Measurements from ENCODE around the gene PCDHGA11.
"Not testable (repeated sequence)": the region's sequence is repeated elsewhere in the genome, so short reads cannot be mapped to it uniquely, and the experiment has no call there.

The PCDHGA11 gene

DNA sequence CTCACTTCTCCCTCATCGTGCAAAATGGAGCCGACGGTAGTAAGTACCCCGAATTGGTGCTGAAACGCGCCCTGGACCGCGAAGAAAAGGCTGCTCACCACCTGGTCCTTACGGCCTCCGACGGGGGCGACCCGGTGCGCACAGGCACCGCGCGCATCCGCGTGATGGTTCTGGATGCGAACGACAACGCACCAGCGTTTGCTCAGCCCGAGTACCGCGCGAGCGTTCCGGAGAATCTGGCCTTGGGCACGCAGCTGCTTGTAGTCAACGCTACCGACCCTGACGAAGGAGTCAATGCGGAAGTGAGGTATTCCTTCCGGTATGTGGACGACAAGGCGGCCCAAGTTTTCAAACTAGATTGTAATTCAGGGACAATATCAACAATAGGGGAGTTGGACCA is 10.4 kb downstream of the PCDHGA11 start:
- peak overlapping the region; percentile 60 for H3K4me3 ChIP-seq (ENCODE audit: low read depth, low read length)
- TF ChIP-seq, protein P1, sequence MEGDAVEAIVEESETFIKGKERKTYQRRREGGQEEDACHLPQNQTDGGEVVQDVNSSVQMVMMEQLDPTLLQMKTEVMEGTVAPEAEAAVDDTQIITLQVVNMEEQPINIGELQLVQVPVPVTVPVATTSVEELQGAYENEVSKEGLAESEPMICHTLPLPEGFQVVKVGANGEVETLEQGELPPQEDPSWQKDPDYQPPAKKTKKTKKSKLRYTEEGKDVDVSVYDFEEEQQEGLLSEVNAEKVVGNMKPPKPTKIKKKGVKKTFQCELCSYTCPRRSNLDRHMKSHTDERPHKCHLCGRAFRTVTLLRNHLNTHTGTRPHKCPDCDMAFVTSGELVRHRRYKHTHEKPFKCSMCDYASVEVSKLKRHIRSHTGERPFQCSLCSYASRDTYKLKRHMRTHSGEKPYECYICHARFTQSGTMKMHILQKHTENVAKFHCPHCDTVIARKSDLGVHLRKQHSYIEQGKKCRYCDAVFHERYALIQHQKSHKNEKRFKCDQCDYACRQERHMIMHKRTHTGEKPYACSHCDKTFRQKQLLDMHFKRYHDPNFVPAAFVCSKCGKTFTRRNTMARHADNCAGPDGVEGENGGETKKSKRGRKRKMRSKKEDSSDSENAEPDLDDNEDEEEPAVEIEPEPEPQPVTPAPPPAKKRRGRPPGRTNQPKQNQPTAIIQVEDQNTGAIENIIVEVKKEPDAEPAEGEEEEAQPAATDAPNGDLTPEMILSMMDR (IDR thresholded peaks at IDR 0.05; ENCODE audit: borderline replicate concordance, insufficient read depth, low read depth, low read length): no peak

DNA sequence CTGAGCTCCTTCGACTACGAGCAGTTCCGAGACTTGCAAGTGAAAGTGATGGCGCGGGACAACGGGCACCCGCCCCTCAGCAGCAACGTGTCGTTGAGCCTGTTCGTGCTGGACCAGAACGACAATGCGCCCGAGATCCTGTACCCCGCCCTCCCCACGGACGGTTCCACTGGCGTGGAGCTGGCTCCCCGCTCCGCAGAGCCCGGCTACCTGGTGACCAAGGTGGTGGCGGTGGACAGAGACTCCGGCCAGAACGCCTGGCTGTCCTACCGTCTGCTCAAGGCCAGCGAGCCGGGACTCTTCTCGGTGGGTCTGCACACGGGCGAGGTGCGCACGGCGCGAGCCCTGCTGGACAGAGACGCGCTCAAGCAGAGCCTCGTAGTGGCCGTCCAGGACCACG is 11.5 kb downstream of the PCDHGA11 start:
- not testable (repeated sequence) for H3K4me3 ChIP-seq (ENCODE audit: low read depth, low read length)

DNA sequence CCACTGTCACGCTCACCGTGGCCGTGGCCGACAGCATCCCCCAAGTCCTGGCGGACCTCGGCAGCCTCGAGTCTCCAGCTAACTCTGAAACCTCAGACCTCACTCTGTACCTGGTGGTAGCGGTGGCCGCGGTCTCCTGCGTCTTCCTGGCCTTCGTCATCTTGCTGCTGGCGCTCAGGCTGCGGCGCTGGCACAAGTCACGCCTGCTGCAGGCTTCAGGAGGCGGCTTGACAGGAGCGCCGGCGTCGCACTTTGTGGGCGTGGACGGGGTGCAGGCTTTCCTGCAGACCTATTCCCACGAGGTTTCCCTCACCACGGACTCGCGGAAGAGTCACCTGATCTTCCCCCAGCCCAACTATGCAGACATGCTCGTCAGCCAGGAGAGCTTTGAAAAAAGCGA is 11.9 kb downstream of the PCDHGA11 start:
- not testable (repeated sequence) for H3K4me3 ChIP-seq (ENCODE audit: low read depth, low read length)

DNA sequence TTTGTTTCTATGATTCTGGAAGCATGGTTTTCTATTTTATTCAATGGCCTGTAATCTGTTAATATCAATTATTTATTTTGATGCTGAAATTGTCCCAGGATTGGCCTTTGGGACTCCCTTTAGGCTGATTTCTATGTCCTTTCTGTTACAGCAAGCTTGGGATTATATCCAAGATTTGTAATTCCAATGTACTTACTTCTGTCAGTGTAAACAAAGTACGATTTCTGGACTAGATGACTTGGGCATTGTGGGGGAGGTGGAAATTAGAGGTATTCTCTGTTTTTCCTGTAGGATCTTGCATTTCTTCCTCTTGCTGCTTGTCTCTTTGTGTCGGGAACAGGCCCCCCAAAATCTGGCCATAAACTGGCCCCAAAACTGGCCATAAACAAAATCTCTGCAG is 13.2 kb downstream of the PCDHGA11 start:
- H3K4me3 ChIP-seq (ENCODE audit: low read depth, low read length): no peak overlapping the region
- TF ChIP-seq, protein P1 (IDR thresholded peaks at IDR 0.05; ENCODE audit: borderline replicate concordance, insufficient read depth, low read depth, low read length): no peak

DNA sequence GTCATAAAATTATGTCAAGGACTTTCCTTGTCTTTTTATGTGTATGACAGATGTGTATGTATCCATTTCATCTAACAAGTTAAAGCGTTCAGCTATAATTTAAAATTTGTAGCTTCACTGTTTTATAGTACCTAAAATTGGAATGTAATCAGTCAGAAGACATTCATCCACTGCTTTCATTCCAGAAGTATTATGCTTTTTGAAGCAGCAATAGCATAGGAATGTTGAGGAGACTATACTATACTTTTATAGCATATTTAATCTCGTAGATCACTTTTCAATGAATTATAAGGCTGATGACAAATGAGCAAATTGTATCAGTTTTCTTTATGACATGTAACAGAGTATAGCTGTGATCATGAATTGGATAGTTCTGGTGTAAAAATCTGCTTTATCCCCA is 16.4 kb downstream of the PCDHGA11 start:
- TF ChIP-seq, protein P1 (IDR thresholded peaks at IDR 0.05; ENCODE audit: borderline replicate concordance, insufficient read depth, low read depth, low read length): no peak
- H3K4me3 ChIP-seq (ENCODE audit: low read depth, low read length): no peak overlapping the region

DNA sequence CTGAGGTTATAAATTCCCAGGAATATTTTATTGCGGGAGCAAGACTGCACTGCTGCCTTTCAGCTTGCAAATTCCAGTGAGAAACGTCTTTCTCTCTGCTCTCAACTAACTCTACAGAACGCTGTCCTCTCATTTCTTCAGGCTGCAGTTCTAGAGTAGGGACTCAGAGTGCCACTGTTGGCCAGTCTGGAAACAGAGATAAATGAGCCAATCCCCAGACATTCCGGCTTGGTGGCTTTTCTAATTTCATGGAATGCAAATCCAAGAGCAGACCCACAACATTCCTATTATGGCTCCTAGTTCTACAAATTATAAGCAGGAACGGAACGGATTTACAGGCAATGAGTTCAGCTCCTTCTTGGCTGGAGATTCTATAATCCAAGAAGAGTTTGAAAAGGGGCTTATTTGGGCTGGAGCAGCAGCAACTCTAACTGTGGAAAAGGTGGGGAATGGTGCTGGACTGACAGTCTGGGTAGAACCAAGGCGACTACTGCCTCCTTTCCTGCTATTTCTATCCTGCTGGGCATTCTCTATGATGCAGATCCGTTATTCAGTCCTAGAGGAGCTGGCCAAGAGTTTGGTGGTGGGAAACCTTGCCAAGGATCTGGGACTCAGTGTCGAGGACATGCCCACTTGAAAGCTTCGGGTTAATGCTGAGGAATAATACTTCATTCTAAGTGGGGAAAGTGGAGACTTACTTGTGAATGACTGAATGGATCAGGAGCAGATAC is 18.7 kb downstream of the PCDHGA11 start:
- H3K4me3 ChIP-seq (ENCODE audit: low read depth, low read length): no peak overlapping the region

DNA sequence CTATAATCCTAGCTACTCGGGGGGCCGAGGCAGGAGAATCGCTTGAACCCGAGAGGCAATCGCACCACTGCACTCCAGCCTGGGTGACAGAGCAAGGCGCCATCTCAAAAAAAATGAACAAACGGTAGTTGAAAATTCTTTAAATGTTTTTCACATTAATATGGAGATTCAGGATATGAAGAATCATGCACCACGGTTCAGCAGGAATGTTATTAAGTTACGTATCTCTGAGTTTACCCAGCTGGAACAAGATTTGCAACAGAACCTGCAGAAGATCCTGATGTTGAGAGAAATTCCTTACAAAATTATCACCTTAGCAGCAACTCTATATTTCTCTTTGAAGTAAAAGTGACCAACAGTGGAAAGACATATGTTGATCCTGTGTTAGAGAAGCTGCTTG is 19.5 kb downstream of the PCDHGA11 start:
- TF ChIP-seq, protein P1 (IDR thresholded peaks at IDR 0.05; ENCODE audit: borderline replicate concordance, insufficient read depth, low read depth, low read length): no peak
- H3K4me3 ChIP-seq (ENCODE audit: low read depth, low read length): no peak overlapping the region

More for the DNA sequence above, 18.7 kb downstream of the PCDHGA11 start:
- TF ChIP-seq, protein P1 (IDR thresholded peaks at IDR 0.05; ENCODE audit: borderline replicate concordance, insufficient read depth, low read depth, low read length): no peak

DNA sequence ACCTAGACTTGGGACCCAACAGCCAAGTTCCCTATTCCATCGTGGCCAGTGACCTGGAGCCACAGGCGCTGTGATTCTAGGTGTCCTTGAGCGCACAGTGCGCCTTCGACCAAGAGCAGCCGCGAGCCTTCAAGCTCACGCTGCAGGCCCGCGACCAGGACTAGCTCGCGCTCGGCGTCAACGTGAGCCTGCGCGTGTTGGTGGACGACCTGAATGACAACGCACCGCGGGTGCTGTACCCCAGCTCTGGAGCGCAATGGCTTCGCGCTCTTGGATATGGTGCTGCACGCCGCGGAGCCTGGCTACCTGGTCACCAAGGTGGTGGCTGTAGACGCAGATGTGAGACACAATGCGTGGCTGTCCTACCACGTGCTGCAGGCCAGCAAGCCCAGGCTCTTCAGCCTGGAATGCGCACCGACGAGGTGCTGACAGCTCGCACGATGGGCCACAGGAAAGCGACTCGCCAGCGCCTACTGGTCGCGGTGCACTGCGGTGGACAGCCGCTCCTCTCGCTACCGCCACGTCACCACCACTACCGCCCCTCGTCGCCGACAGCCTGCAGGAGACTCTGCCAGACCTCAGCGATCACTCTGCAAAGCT is 20.8 kb downstream of the PCDHGA11 start:
- H3K4me3 ChIP-seq (ENCODE audit: low read depth, low read length): no peak overlapping the region
- TF ChIP-seq, protein P1 (IDR thresholded peaks at IDR 0.05; ENCODE audit: borderline replicate concordance, insufficient read depth, low read depth, low read length): no peak
